LNCaP clone FGC (cell line): ENCODE measurements around the gene SEMA3C.

ENCODE experiments used
- DNase-seq: peaks from one replicate; pipeline ENCODE4 v3.0.0-alpha.2; 2011; ENCODE audit warnings: low read depth
- H3K4me3 ChIP-seq: 2 replicates; pipeline ENCODE4 v1.5.1; 2011; ENCODE audit warnings: mild to moderate bottlenecking, low read depth, low read length, control low read depth
- TF ChIP-seq, protein P1 (sequence below): IDR thresholded peaks from 2 replicates; pipeline ENCODE4 v1.5.1; 2012; ENCODE audit warnings: mild to moderate bottlenecking; ENCODE audit not compliant: control insufficient read depth, insufficient read depth; ENCODE audit errors: extremely low read depth

SEMA3C gene

DNA sequence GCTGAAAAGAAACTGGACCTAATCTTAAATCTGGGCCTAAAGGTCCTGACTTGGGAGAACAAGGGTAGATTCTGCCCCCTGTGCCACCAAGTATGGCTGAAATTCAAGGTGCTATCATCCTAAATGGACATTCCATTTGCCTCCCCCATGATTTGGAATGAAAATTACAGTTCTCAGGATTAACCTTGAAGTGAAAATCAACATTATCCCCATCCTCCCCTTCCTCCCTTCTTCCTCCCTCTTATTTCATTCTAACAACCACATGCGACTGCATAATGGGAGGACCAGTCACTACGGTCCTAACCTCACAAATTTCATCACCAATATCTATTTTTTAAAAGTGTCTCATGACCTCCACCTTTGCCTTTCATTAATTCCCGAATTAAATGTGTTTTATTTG, 62.1 kb downstream of the SEMA3C start:
- no peak overlapping the region for H3K4me3 ChIP-seq
- no peak for DNase-seq
- TF ChIP-seq, protein P1, sequence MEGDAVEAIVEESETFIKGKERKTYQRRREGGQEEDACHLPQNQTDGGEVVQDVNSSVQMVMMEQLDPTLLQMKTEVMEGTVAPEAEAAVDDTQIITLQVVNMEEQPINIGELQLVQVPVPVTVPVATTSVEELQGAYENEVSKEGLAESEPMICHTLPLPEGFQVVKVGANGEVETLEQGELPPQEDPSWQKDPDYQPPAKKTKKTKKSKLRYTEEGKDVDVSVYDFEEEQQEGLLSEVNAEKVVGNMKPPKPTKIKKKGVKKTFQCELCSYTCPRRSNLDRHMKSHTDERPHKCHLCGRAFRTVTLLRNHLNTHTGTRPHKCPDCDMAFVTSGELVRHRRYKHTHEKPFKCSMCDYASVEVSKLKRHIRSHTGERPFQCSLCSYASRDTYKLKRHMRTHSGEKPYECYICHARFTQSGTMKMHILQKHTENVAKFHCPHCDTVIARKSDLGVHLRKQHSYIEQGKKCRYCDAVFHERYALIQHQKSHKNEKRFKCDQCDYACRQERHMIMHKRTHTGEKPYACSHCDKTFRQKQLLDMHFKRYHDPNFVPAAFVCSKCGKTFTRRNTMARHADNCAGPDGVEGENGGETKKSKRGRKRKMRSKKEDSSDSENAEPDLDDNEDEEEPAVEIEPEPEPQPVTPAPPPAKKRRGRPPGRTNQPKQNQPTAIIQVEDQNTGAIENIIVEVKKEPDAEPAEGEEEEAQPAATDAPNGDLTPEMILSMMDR, result no peak

DNA sequence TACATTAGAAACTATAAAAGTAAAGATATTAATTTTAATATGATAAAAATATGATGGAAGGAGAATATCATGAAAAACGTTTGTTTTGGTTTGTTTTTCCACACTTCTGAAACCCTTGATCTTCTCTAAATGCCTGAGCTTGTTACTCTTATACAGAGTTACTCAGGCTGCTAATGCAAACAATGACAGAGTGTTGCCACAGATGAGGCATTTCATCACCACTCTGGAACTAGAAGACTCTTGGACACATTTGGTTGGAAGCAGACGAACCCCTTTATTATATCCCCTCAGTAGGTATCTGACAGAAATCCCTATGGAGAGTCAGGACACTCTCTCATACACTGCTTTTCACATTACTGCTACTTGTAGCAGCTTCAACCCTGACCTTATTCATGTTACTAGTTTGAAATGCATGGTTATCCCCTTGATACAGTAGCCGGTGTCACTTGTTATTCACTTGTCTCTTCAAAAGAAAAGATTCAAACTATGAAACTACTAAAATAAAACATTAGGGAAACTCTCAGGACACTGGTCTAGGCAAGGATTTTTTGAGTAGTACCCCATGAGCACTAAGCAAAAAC, 66.9 kb downstream of the SEMA3C start:
- no peak for DNase-seq
- no peak overlapping the region for H3K4me3 ChIP-seq
- TF ChIP-seq, protein P1, result no peak

DNA sequence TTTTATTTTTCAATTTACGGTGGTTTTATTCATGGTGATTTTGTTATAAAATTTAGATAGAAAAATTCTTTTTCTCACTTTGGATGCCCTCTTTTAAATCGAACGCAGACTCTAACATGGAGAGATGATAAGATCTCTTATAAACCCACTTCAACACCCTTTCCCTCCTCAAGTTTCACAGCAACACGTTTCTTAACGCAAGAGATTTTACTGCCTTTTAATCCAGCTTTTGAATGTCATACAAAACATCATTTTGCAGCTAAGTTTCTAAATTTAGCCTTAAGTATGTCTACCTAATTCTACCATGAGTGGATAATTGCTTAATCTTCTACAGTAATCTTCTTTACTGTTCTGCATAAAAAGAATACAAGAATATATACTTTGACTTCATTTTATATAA, 70.0 kb downstream of the SEMA3C start:
- DNase-seq, result no peak
- H3K4me3 ChIP-seq, result no peak overlapping the region
- TF ChIP-seq, protein P1, result no peak

DNA sequence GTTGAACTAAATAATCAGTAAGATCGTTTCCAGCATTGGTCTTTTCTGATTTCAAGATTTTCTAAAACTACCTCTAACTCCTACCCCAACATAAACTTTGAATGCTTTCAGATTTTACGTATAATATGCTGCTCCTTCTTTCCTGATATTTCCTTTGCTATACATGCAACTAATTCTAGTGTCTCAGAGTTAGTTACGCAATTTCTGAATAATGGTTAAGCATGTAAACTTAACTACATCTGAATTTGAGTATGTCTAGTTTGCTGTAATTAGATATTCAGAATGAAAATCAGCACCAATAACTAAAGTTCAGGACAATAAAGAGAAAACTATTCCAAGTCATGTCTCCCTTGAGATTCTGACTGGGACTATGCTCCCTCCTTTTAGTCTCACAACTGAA, 71.0 kb downstream of the SEMA3C start:
- H3K4me3 ChIP-seq, result no peak overlapping the region
- no peak for DNase-seq
- TF ChIP-seq, protein P1, result no peak

DNA sequence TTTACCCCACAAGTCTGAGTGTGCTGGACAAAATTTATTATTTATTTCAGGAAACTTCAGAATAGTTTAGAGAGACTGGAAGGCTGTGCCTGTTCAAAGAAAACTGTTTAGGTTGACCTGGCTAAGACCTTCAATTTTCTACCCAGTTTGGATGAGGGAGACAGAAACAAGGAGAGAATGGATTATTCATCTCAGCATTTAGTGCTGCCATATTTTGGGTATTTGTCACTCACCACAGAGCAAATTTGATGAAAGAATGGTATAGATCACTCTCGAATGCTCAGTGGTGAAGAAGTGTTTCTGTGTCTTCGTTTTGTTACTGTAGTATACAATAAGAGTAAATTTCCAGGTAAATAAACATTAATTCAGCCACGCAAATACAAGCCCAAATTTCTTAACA, 71.8 kb downstream of the SEMA3C start:
- no peak overlapping the region for H3K4me3 ChIP-seq
- TF ChIP-seq, protein P1, result no peak
- no peak for DNase-seq

DNA sequence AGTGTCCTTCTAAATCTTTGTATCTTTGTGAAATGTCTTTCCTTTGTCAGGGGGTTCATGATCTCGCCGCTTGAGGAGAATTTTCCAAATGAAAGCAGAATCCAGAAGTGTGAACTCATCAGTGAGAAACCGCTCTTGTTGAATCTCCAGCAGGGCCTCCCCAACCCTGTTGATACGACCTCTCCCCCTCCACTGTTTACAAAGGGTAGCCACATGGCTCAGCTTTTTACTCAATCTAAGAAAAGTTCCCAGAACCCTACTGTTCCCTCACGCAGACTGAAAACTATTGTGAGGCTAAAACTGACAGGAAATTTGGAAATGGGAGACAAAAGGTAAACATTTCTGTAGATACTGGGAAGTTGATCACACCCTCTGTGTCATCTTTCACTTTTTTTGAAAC, 73.9 kb downstream of the SEMA3C start:
- no peak overlapping the region for H3K4me3 ChIP-seq
- no peak for DNase-seq
- TF ChIP-seq, protein P1, result no peak

DNA sequence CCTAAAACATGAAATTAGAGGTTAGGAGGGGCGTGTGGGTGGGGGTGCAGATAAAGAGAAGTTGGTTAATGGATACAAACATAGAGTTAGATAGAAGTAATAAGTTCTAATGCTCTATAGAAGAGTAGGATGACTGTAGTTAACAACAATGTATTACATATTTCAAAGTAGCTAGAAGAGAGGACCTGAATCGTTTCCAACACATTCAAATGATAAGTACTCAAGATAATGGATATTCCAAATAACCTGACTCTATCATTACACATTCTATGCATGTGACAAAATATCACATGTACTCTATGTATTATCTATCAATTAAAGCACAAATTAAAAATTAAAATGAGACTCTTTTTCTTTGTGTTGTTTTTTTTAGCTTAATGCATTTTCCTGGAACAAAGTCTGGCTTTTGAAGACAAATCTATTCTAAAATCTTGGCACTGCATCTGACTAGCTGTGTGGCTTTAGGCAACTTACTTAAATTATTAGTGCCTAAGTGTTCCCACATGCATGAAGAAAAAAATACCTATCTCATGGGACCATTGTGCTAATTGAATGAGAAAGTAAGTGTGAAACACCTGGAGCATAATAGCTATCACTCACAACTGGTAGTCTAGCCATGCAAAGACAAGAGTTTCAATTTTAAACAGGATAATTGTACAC, 75.7 kb downstream of the SEMA3C start:
- DNase-seq, result no peak
- no peak overlapping the region for H3K4me3 ChIP-seq
- TF ChIP-seq, protein P1, result no peak
